Measurements from ENCODE around the gene SNAPC5. TPM values are rescaled to one million over a fixed set of nuclear protein-coding genes. Genes with fewer than 3 reads are reported as not detected.

Gene SNAPC5
- total RNA-seq, 1 experiment from 2014 or later: 24.6 TPM

GRCh38 chr15:66480267-66480666 lies 17.3 kb downstream of the SNAPC5 start:
- Mint-ChIP-seq H3K27me3 (ENCODE audit: insufficient read depth, unreplicated experiment) (no peaks in the 10 kb centered on the region), H3K9me3 (ENCODE audit: unreplicated experiment) (no peaks in the 10 kb centered on the region), H3K4me1 (ENCODE audit: insufficient read depth, unreplicated experiment) (peaks cover 35% of the 10 kb centered on the region), H3K36me3 (ENCODE audit: insufficient read depth, unreplicated experiment) (peaks cover 30% of the 10 kb centered on the region), H3K4me3 (ENCODE audit: unreplicated experiment) (no peak overlapping the region), H3K27ac (ENCODE audit: low read depth, unreplicated experiment) (no peak overlapping the region)
- no peak for TF ChIP-seq CTCF (IDR thresholded peaks at IDR 0.05; ENCODE audit: unreplicated experiment)
- no peak for DNase-seq (ENCODE audit: unreplicated experiment)
- intact Hi-C loops (cut with micrococcal nuclease): no loop called here
- POLR2A ChIA-PET: interaction anchor here (0.9 to 1.5 kb wide), 3 partner anchors 12 to 18 kb away, joined by 3 to 4 read pairs (median 4); no protein-coding TSS in a partner anchor
- CTCF ChIA-PET: no interaction called here
- BruUV-seq (replicated peaks): no TSS peak

DNA sequence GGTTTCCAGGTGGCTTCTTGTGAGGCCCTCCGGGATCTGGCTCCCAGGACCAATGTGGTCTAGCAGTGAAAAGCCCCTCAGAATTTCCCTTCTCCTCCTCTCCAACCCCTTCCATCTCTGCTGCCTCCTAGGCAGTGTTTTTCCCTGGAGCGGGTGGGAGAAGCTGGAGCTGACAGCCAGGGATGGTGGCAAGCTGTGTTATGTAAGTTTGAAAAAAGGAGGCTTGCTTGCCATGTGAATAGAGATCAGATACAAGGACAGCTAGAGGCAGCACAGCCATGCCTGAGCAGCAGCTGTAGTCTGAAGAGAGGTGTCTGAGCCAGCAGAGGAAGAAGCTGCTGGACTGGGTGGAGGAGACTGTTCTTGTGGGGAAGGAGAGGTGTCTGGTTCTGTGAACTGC lies 20.6 kb downstream of the SNAPC5 start:
- ChIA-PET CTCF (no interaction called here), POLR2A (no interaction called here)
- Mint-ChIP-seq H3K27ac (ENCODE audit: low read depth, unreplicated experiment) (peak overlapping the region; percentile 32), H3K4me1 (ENCODE audit: insufficient read depth, unreplicated experiment) (peaks cover 20% of the 10 kb centered on the region), H3K27me3 (ENCODE audit: insufficient read depth, unreplicated experiment) (no peaks in the 10 kb centered on the region), H3K4me3 (ENCODE audit: unreplicated experiment) (no peak overlapping the region), H3K36me3 (ENCODE audit: insufficient read depth, unreplicated experiment) (peaks cover 22% of the 10 kb centered on the region), H3K9me3 (ENCODE audit: unreplicated experiment) (no peaks in the 10 kb centered on the region)
- DNase-seq (ENCODE audit: unreplicated experiment): no peak
- no TSS peak for BruUV-seq (replicated peaks)
- intact Hi-C loops (cut with micrococcal nuclease): no loop called here
- TF ChIP-seq CTCF (IDR thresholded peaks at IDR 0.05; ENCODE audit: unreplicated experiment): no peak

- TF ChIP-seq CTCF (IDR thresholded peaks at IDR 0.05; ENCODE audit: unreplicated experiment): no peak
- Mint-ChIP-seq H3K9me3 (ENCODE audit: unreplicated experiment) (no peaks in the 10 kb centered on the region), H3K27ac (ENCODE audit: low read depth, unreplicated experiment) (peak overlapping the region; percentile 28), H3K27me3 (ENCODE audit: insufficient read depth, unreplicated experiment) (no peaks in the 10 kb centered on the region), H3K4me3 (ENCODE audit: unreplicated experiment) (no peak overlapping the region), H3K36me3 (ENCODE audit: insufficient read depth, unreplicated experiment) (peaks cover 19% of the 10 kb centered on the region), H3K4me1 (ENCODE audit: insufficient read depth, unreplicated experiment) (peaks cover 16% of the 10 kb centered on the region)
- CTCF ChIA-PET: interaction anchor here (2.4 kb wide), 1 partner anchor 21 kb away, joined by 13 read pairs; the partner anchor contains the start of gene SNAPC5
- no peak for DNase-seq (ENCODE audit: unreplicated experiment)
- POLR2A ChIA-PET: no interaction called here
- intact Hi-C loops (cut with micrococcal nuclease): no loop called here
- no TSS peak for BruUV-seq (replicated peaks)
Observed at GRCh38 chr15:66476535-66476934, 21.0 kb downstream of the SNAPC5 start.

DNA sequence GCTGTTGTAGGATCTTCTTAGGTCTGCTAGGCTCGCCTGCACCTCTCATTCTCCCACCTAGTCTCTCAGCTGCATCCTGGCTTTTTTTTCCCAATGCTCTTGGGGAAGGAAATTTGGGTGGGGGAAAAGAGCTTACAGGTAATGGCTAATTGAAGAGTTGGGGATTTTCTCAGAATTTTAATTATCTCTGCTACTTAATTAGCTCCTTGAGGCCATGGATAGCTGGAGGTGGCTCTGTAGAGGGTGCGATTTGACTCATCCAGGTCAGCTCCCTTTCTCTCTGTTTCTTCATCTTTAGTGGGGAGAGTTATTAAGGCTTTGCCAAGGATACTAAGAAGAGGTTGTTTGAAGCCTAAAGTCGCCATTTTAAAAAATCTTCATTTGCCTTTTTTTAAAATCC lies 22.6 kb downstream of the SNAPC5 start:
- BruUV-seq (replicated peaks): no TSS peak
- no peak for DNase-seq (ENCODE audit: unreplicated experiment)
- intact Hi-C loops (cut with micrococcal nuclease): no loop called here
- POLR2A ChIA-PET: interaction anchor here (0.5 to 1.1 kb wide), 3 partner anchors 30 to 123 kb away, joined by 3 to 4 read pairs (median 3); partner anchors contain the start of genes RPL4 and ZWILCH
- Mint-ChIP-seq H3K27ac (ENCODE audit: low read depth, unreplicated experiment) (no peak overlapping the region), H3K4me1 (ENCODE audit: insufficient read depth, unreplicated experiment) (peaks cover 4% of the 10 kb centered on the region), H3K4me3 (ENCODE audit: unreplicated experiment) (no peak overlapping the region), H3K9me3 (ENCODE audit: unreplicated experiment) (no peaks in the 10 kb centered on the region), H3K36me3 (ENCODE audit: insufficient read depth, unreplicated experiment) (peaks cover 13% of the 10 kb centered on the region), H3K27me3 (ENCODE audit: insufficient read depth, unreplicated experiment) (no peaks in the 10 kb centered on the region)
- CTCF ChIA-PET: interaction anchor here (0.6 to 2.4 kb wide), 6 partner anchors 11 to 181 kb away, joined by 3 to 13 read pairs (median 3); partner anchors contain the start of gene SNAPC5
- no peak for TF ChIP-seq CTCF (IDR thresholded peaks at IDR 0.05; ENCODE audit: unreplicated experiment)

Measured in MCF 10A (cell line).